ENCODE measurements around the gene EPHB2. TPM values are rescaled to one million over a fixed set of nuclear protein-coding genes. Genes with fewer than 3 reads are reported as not detected.

EPHB2 gene
- total RNA-seq, 2 experiments from 2014 or later: not detected

DNA sequence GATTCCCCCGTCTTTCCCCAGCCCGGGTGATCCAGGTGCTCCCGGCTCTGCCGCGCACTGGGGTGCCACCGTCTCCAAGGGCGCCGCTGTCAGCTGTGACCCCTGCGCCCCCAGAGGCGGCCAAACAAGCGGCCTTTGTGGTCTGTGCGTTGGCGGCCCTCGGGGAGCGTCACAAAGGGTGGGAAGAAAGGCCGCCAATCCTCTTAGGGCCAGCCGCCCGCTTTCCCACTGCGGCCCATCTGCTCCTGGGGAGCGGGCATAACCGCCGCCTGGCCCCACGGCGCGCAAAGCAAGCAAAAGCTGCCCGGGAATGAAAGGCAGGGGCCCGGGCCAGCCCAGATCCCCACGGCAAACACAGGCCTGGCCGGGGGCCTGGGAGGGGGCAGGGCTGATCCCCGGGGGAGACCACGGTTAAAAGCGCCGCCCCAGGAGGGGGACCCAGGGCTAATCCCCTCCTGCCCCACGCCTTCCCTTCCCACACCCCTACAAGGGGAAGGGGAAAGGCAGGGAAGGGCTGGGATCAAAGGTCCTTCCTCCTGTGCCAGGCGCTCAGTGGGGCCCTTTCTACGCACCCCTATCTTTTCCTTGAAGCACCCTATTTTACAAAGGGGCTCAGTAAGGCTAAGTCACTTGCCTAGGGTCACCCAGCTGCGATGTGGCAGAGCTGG is 33.6 kb upstream of the EPHB2 start:
- ChIA-PET POLR2A (no interaction called here), CTCF (interaction anchor here (2.4 kb wide), 1 partner anchor 28 kb away, joined by 7 read pairs; no protein-coding TSS in a partner anchor)
- Mint-ChIP-seq H3K4me1 (ENCODE audit: low read depth) (no peaks in the 10 kb centered on the region), H3K9me3 (ENCODE audit: insufficient read depth) (no peaks in the 10 kb centered on the region), H3K27ac (no peak overlapping the region), H3K27me3 (ENCODE audit: low read depth) (peaks cover 16% of the 10 kb centered on the region), H3K36me3 (ENCODE audit: low read depth) (no peaks in the 10 kb centered on the region), H3K4me3 (no peak overlapping the region)
- DNase-seq (no peak), ATAC-seq (no peak)

- no peak for DNase-seq
- Mint-ChIP-seq H3K4me3 (no peak overlapping the region), H3K9me3 (ENCODE audit: insufficient read depth) (no peaks in the 10 kb centered on the region), H3K36me3 (ENCODE audit: low read depth) (no peaks in the 10 kb centered on the region), H3K27ac (no peak overlapping the region), H3K4me1 (ENCODE audit: low read depth) (no peaks in the 10 kb centered on the region), H3K27me3 (ENCODE audit: low read depth) (peaks cover 8% of the 10 kb centered on the region)
- ChIA-PET CTCF (interaction anchor here (2.4 kb wide), 1 partner anchor 26 kb away, joined by 7 read pairs; no protein-coding TSS in a partner anchor), POLR2A (no interaction called here)
- no peak for ATAC-seq
These were observed 32.4 kb upstream of the EPHB2 start for GRCh38 chr1:22677931-22678896.

DNA sequence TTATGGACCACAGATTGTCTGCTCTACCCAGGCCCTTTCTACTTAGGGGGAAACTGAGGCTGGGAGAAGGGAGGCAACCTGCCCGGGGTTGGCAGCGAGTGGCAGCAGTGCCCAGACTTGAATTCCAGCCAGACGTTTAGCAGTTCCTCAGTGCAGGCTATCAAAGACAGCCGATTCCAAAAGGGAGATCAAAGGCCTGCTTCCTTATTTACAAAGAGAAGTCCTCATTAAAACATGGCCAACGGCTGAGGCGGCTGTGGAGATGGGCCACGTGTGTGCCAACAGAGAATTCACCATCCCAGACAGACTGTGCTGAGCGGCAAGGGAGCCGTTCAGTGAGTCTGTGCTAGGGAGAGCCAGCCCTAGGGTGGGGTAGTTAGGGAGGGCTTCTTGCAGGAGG is 29.9 kb upstream of the EPHB2 start:
- no peak for ATAC-seq
- Mint-ChIP-seq H3K27ac (no peak overlapping the region), H3K27me3 (ENCODE audit: low read depth) (no peaks in the 10 kb centered on the region), H3K4me1 (ENCODE audit: low read depth) (no peaks in the 10 kb centered on the region), H3K9me3 (ENCODE audit: insufficient read depth) (no peaks in the 10 kb centered on the region), H3K4me3 (no peak overlapping the region), H3K36me3 (ENCODE audit: low read depth) (no peaks in the 10 kb centered on the region)
- DNase-seq: no peak
- ChIA-PET POLR2A (no interaction called here), CTCF (no interaction called here)

GRCh38 chr1:22681556-22682276 is 28.9 kb upstream of the EPHB2 start:
- CTCF ChIA-PET: no interaction called here
- H3K36me3 Mint-ChIP-seq (ENCODE audit: low read depth): no peaks in the 10 kb centered on the region
- no peak overlapping the region for H3K4me3 Mint-ChIP-seq
- no peaks in the 10 kb centered on the region for H3K4me1 Mint-ChIP-seq (ENCODE audit: low read depth)
- H3K27ac Mint-ChIP-seq: no peak overlapping the region
- POLR2A ChIA-PET: no interaction called here
- H3K9me3 Mint-ChIP-seq (ENCODE audit: insufficient read depth): no peaks in the 10 kb centered on the region
- DNase-seq (no peak), ATAC-seq (no peak)
- peaks cover under 1% of the 10 kb centered on the region for H3K27me3 Mint-ChIP-seq (ENCODE audit: low read depth)

DNA sequence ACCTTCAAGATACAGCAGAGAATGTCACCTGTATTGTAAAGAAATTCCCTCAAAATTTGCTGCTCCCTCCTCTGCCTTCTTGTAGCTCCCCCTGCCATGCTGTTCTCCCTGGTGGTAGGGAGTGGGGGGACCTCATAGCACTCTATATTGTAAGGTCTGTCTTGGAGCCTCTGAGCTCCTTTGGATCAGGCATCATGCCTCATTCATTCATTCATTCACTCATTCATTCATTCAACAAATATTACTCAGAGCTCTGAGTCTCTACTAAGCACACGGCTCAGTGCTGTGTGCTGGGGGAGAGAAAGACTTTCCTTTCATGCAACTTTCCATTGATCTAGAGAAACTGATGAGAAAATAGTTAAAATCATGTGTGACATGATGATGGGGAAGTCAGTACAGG is 27.1 kb upstream of the EPHB2 start:
- DNase-seq: no peak
- Mint-ChIP-seq H3K4me1 (ENCODE audit: low read depth) (no peaks in the 10 kb centered on the region), H3K36me3 (ENCODE audit: low read depth) (no peaks in the 10 kb centered on the region), H3K27me3 (ENCODE audit: low read depth) (peaks cover 7% of the 10 kb centered on the region), H3K9me3 (ENCODE audit: insufficient read depth) (no peaks in the 10 kb centered on the region), H3K4me3 (no peak overlapping the region), H3K27ac (no peak overlapping the region)
- CTCF ChIA-PET: no interaction called here
- ATAC-seq: no peak
- POLR2A ChIA-PET: no interaction called here

DNA sequence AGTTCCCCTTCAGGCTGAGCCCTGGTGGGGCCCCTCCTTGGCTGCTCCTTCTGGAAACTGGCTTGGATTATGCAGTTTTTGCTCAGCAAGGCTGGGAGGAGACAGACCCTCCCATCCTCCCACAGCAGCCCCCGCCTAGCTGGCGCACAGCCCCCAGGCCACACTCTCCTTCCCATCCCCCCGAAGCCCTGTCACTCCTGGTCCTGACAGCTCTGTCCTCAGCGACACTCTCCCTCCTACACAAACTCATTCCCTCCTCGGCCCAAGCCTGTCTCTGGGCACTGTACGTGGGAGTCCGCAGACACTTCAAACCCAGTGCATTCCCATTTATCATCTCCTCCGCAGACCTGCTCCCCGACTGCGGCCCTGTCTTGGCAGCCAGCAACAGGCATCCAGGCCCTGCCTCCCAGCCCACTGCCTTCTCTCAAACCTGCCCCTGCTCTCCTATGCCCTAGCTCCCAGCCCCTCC is 25.0 kb upstream of the EPHB2 start:
- ATAC-seq (no peak), DNase-seq (no peak)
- Mint-ChIP-seq H3K27ac (no peak overlapping the region), H3K9me3 (ENCODE audit: insufficient read depth) (no peaks in the 10 kb centered on the region), H3K27me3 (ENCODE audit: low read depth) (peaks cover 7% of the 10 kb centered on the region), H3K4me3 (no peak overlapping the region), H3K36me3 (ENCODE audit: low read depth) (no peaks in the 10 kb centered on the region), H3K4me1 (ENCODE audit: low read depth) (no peaks in the 10 kb centered on the region)
- ChIA-PET CTCF (no interaction called here), POLR2A (no interaction called here)

DNA sequence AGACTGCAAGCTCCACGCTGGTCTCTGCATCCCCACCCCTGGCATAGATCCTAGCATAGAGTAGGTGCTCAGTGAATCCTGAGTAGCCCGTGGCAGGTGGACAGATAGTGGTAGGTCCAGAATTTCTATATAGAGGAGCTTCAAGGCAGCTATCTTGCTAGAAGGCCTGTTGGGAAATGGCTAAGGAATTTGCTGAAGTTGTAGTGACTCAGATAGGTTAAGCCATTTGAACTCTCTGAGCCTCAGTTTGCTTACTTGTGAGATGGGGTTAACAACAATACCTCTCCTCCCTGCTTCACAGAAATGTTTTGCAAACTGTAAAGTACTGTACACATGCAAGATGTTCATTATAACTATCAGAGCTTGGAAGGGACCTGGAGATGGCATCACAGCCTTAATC is 23.4 kb upstream of the EPHB2 start:
- Mint-ChIP-seq H3K4me3 (no peak overlapping the region), H3K9me3 (ENCODE audit: insufficient read depth) (no peaks in the 10 kb centered on the region), H3K27me3 (ENCODE audit: low read depth) (peaks cover 10% of the 10 kb centered on the region), H3K36me3 (ENCODE audit: low read depth) (no peaks in the 10 kb centered on the region), H3K4me1 (ENCODE audit: low read depth) (no peaks in the 10 kb centered on the region), H3K27ac (no peak overlapping the region)
- ATAC-seq (no peak), DNase-seq (no peak)
- ChIA-PET POLR2A (interaction anchor here (0.5 kb wide), 1 partner anchor 40 kb away, joined by 4 read pairs; no protein-coding TSS in a partner anchor), CTCF (no interaction called here)

GRCh38 chr1:22688466-22688865 is 22.2 kb upstream of the EPHB2 start:
- DNase-seq (no peak), ATAC-seq (no peak)
- Mint-ChIP-seq H3K4me3 (no peak overlapping the region), H3K4me1 (ENCODE audit: low read depth) (no peaks in the 10 kb centered on the region), H3K27ac (no peak overlapping the region), H3K27me3 (ENCODE audit: low read depth) (peaks cover 12% of the 10 kb centered on the region), H3K9me3 (ENCODE audit: insufficient read depth) (no peaks in the 10 kb centered on the region), H3K36me3 (ENCODE audit: low read depth) (no peaks in the 10 kb centered on the region)
- POLR2A ChIA-PET: no interaction called here
- CTCF ChIA-PET: no interaction called here

GRCh38 chr1:22689505-22689904 is 21.1 kb upstream of the EPHB2 start:
- H3K9me3 Mint-ChIP-seq (ENCODE audit: insufficient read depth): no peaks in the 10 kb centered on the region
- ChIA-PET POLR2A (interaction anchor here (0.7 kb wide), 1 partner anchor 59 kb away, joined by 5 read pairs; no protein-coding TSS in a partner anchor), CTCF (no interaction called here)
- H3K4me3 Mint-ChIP-seq: no peak overlapping the region
- no peak overlapping the region for H3K27ac Mint-ChIP-seq
- no peaks in the 10 kb centered on the region for H3K4me1 Mint-ChIP-seq (ENCODE audit: low read depth)
- DNase-seq: no peak
- H3K27me3 Mint-ChIP-seq (ENCODE audit: low read depth): peaks cover 12% of the 10 kb centered on the region
- ATAC-seq: no peak
- no peaks in the 10 kb centered on the region for H3K36me3 Mint-ChIP-seq (ENCODE audit: low read depth)

GRCh38 chr1:22691031-22691753 is 19.4 kb upstream of the EPHB2 start:
- CTCF ChIA-PET: interaction anchor here (0.9 to 1.0 kb wide), 2 partner anchors 13 kb away, joined by 4 read pairs; no protein-coding TSS in a partner anchor
- no peaks in the 10 kb centered on the region for H3K4me1 Mint-ChIP-seq (ENCODE audit: low read depth)
- H3K4me3 Mint-ChIP-seq: no peak overlapping the region
- H3K27me3 Mint-ChIP-seq (ENCODE audit: low read depth): peaks cover 12% of the 10 kb centered on the region
- no peak overlapping the region for H3K27ac Mint-ChIP-seq
- no peaks in the 10 kb centered on the region for H3K9me3 Mint-ChIP-seq (ENCODE audit: insufficient read depth)
- no peaks in the 10 kb centered on the region for H3K36me3 Mint-ChIP-seq (ENCODE audit: low read depth)
- POLR2A ChIA-PET: no interaction called here
- no peak for DNase-seq
- ATAC-seq: no peak

- peaks cover 5% of the 10 kb centered on the region for H3K27me3 Mint-ChIP-seq (ENCODE audit: low read depth)
- no peak overlapping the region for H3K4me3 Mint-ChIP-seq
- ChIA-PET CTCF (no interaction called here), POLR2A (no interaction called here)
- H3K4me1 Mint-ChIP-seq (ENCODE audit: low read depth): no peaks in the 10 kb centered on the region
- H3K27ac Mint-ChIP-seq: no peak overlapping the region
- ATAC-seq (no peak), DNase-seq (no peak)
- H3K9me3 Mint-ChIP-seq (ENCODE audit: insufficient read depth): no peaks in the 10 kb centered on the region
- H3K36me3 Mint-ChIP-seq (ENCODE audit: low read depth): no peaks in the 10 kb centered on the region
These were observed 16.5 kb upstream of the EPHB2 start for GRCh38 chr1:22694172-22694571.

All from activated CD8-positive, alpha-beta T cell treated with anti-CD3 and anti-CD28 coated beads, Interleukin-2, amount 10 ng/mL, durations not matched to agents 7 days and 5 days (primary cell).